ENCODE results near the gene RAB6A. TPM values are rescaled to one million over a fixed set of nuclear protein-coding genes. Genes with fewer than 3 reads are reported as not detected.

Gene RAB6A
- total RNA-seq, 6 experiments from 2014 or later: 91.7 to 130 (median 109) TPM

DNA sequence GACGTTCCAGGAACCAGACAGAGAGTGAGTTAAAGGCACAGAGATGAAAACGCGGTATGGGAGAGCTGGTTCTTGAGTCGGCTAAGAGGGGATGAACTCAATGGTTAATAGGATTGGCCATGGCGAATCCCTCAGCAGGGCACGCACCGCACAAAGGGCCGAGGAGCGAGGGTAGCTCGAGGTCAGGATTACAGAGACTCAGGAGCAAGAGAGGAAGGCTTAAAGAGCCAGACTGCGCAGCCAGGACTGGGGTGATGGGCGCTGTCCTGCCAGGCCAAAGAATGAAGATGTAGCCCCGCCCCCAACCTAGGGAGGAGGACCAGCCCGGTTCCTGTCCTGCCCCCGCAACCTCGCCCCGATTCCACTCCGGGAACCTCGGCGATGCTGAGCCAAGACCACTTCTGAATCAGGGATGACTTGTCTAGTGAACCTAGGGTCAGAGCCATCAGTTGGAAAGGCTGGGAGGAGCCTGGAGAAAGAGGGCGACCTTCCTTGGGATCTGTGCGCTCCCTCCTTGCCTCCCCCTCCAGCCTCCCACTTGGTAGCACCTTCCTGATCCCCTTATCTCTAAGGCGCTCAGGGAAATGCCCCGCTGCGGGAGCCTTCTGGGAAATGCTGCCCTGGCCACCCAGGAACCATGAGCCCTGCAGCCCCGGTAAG is 114.8 kb downstream of the RAB6A start, which contains the start of gene PLEKHB1:
PLEKHB1 (plus strand) TSS at position 610 of the 660 bp plus-strand sequence; CDS start at position 638, 28 bp downstream.
- H3K27me3 Mint-ChIP-seq (ENCODE audit: insufficient read depth): peaks cover 24% of the 10 kb centered on the region
- no peaks in the 10 kb centered on the region for H3K9me3 Mint-ChIP-seq
- DNase-seq: no peak
- H3K4me3 Mint-ChIP-seq: peak within 1 kb of the TSS; percentile 64; the same call in 1 of the 2 replicates
- H3K27ac Mint-ChIP-seq: peak within 1 kb of the TSS; percentile 17; the same call in 1 of the 2 replicates
- H3K4me1 Mint-ChIP-seq (ENCODE audit: low read depth): peaks cover 26% of the 10 kb centered on the region
- no peak for TF ChIP-seq CTCF (IDR thresholded peaks at IDR 0.05)
- no peaks in the 10 kb centered on the region for H3K36me3 Mint-ChIP-seq (ENCODE audit: low read depth)

- DNase-seq: no peak
- Mint-ChIP-seq H3K27ac (peak overlapping the region; percentile 17; the same call in 1 of the 2 replicates), H3K4me3 (peak overlapping the region; percentile 64; the same call in 1 of the 2 replicates), H3K27me3 (ENCODE audit: insufficient read depth) (peaks cover 24% of the 10 kb centered on the region), H3K9me3 (no peaks in the 10 kb centered on the region), H3K4me1 (ENCODE audit: low read depth) (peaks cover 26% of the 10 kb centered on the region), H3K36me3 (ENCODE audit: low read depth) (no peaks in the 10 kb centered on the region)
- no peak for TF ChIP-seq CTCF (IDR thresholded peaks at IDR 0.05)
Observed at GRCh38 chr11:73645121-73645969, 115.5 kb downstream of the RAB6A start.

- no peaks in the 10 kb centered on the region for H3K9me3 Mint-ChIP-seq
- DNase-seq: no peak
- H3K4me1 Mint-ChIP-seq (ENCODE audit: low read depth): peaks cover 15% of the 10 kb centered on the region
- H3K27ac Mint-ChIP-seq: no peak overlapping the region
- no peak overlapping the region for H3K4me3 Mint-ChIP-seq
- H3K36me3 Mint-ChIP-seq (ENCODE audit: low read depth): no peaks in the 10 kb centered on the region
- H3K27me3 Mint-ChIP-seq (ENCODE audit: insufficient read depth): peaks cover 12% of the 10 kb centered on the region
- no peak for TF ChIP-seq CTCF (IDR thresholded peaks at IDR 0.05)
Observed at GRCh38 chr11:73641668-73642067, 119.2 kb downstream of the RAB6A start.

DNA sequence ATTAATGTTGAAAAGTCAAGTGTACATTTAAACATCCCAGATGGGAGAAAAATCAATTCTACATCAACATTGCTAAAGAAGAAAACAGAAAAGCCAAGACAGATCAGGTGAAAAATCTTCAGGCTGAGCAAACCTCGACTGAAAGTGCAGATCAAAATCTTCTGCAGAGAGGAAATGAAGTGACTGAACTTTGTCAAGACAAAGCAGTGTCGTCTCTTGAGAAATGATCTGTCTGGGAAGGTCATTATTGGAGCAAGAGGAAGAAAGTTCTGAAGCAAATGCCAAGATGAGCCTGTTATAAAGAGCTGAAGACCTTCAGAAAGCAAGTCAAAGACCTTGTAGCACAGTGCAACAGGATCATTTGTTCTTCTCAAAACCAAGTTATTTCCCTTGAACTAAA is 120.3 kb downstream of the RAB6A start:
- TF ChIP-seq CTCF (IDR thresholded peaks at IDR 0.05): no peak
- Mint-ChIP-seq H3K27ac (no peak overlapping the region), H3K36me3 (ENCODE audit: low read depth) (no peaks in the 10 kb centered on the region), H3K27me3 (ENCODE audit: insufficient read depth) (peaks cover 9% of the 10 kb centered on the region), H3K4me1 (ENCODE audit: low read depth) (peaks cover 8% of the 10 kb centered on the region), H3K4me3 (no peak overlapping the region), H3K9me3 (no peaks in the 10 kb centered on the region)
- DNase-seq: no peak

GRCh38 chr11:73637012-73637411 is 123.9 kb downstream of the RAB6A start:
- no peaks in the 10 kb centered on the region for H3K9me3 Mint-ChIP-seq
- H3K27ac Mint-ChIP-seq: no peak overlapping the region
- no peak for DNase-seq
- peaks cover 7% of the 10 kb centered on the region for H3K27me3 Mint-ChIP-seq (ENCODE audit: insufficient read depth)
- no peaks in the 10 kb centered on the region for H3K4me1 Mint-ChIP-seq (ENCODE audit: low read depth)
- no peak for TF ChIP-seq CTCF (IDR thresholded peaks at IDR 0.05)
- H3K4me3 Mint-ChIP-seq: no peak overlapping the region; the same call in 1 of the 2 replicates
- no peaks in the 10 kb centered on the region for H3K36me3 Mint-ChIP-seq (ENCODE audit: low read depth)

Measured in HFFc6 (cell line).